Neural cell (in vitro differentiated cells): ENCODE measurements around the gene TWNK. TPM values are rescaled to one million over a fixed set of nuclear protein-coding genes. Genes with fewer than 3 reads are reported as not detected.

Source experiments
- H2AFZ ChIP-seq: fragments of 200-600, 300-800 bp; sonication (generic), shearing (Covaris generic); 2 replicates; pipeline ENCODE4 v1.6.0; 2014; ENCODE audit warnings: low read depth, mild to moderate bottlenecking, antibody characterized with exemption, low read length, moderate library complexity
- H3F3A ChIP-seq: fragments of 200-600 bp; shearing (Covaris generic); 2 replicates; pipeline ENCODE4 v1.6.1; 2016; ENCODE audit warnings: mild to moderate bottlenecking, moderate library complexity, mixed read lengths, antibody characterized with exemption, low read length; ENCODE audit not compliant: insufficient read depth, poor library complexity, severe bottlenecking
- H3K27ac ChIP-seq: fragments of 200-600, 300-800 bp; sonication (generic), shearing (Covaris generic); 2 replicates; pipeline ENCODE4 v1.5.1; 2014; ENCODE audit warnings: mild to moderate bottlenecking, low read length, moderate library complexity
- H3K27me3 ChIP-seq: fragments of 300-800, 200-600 bp; sonication (generic), shearing (Covaris generic); 2 replicates; pipeline ENCODE4 v1.6.0; 2014; ENCODE audit warnings: mild to moderate bottlenecking, low read depth, low read length, moderate library complexity; ENCODE audit not compliant: insufficient read depth
- H3K36me3 ChIP-seq: fragments of 300-800, 200-600 bp; sonication (generic), shearing (Covaris generic); 2 replicates; pipeline ENCODE4 v1.5.1; 2014; ENCODE audit warnings: mild to moderate bottlenecking, antibody characterized with exemption, low read length, moderate library complexity; ENCODE audit not compliant: insufficient read depth
- H3K4me2 ChIP-seq: fragments of 300-800, 200-600 bp; sonication (generic), shearing (Covaris generic); 2 replicates; pipeline ENCODE4 v1.6.0; 2014; ENCODE audit warnings: mild to moderate bottlenecking, low read length
- H3K4me3 ChIP-seq: fragments of 300-800, 200-600 bp; sonication (generic), shearing (Covaris generic); 2 replicates; pipeline ENCODE4 v1.5.1; 2014; ENCODE audit warnings: mild to moderate bottlenecking, low read length, moderate library complexity
- H3K79me2 ChIP-seq: fragments of 200-600 bp; shearing (Covaris generic); replicated peaks from 2 replicates; pipeline ENCODE4 v1.6.0; 2014; ENCODE audit warnings: mild to moderate bottlenecking, low read length, moderate library complexity; ENCODE audit not compliant: insufficient read depth
- H3K9ac ChIP-seq: fragments of 300-800, 200-600 bp; sonication (generic), shearing (Covaris generic); 2 replicates; pipeline ENCODE4 v1.6.1; 2016; ENCODE audit warnings: mild to moderate bottlenecking, low read length, mixed read lengths
- H3K9me2 ChIP-seq: fragments of 200-600 bp; shearing (Covaris generic); 2 replicates; pipeline ENCODE4 v1.6.1; 2016; ENCODE audit warnings: mild to moderate bottlenecking, low read length, mixed read lengths; ENCODE audit not compliant: insufficient read depth
- H3K9me3 ChIP-seq: fragments of 200-600, 300-800 bp; sonication (generic), shearing (Covaris generic); 2 replicates; pipeline ENCODE4 v1.6.1; 2016; ENCODE audit warnings: mild to moderate bottlenecking, mixed run types, low read length, moderate library complexity, mixed read lengths
- H4K20me1 ChIP-seq: fragments of 200-600 bp; shearing (Covaris generic); 2 replicates; pipeline ENCODE4 v1.6.1; 2016; ENCODE audit warnings: mild to moderate bottlenecking, mixed run types; ENCODE audit not compliant: insufficient read depth
- CTCF ChIP-seq: fragments of 450-650 bp; IDR thresholded peaks from 2 replicates; pipeline ENCODE4 v1.5.1; 2014; ENCODE audit warnings: antibody characterized with exemption, mild to moderate bottlenecking, moderate library complexity; ENCODE audit not compliant: poor library complexity, severe bottlenecking
- EP300 ChIP-seq: fragments of 450-650 bp; conservative IDR thresholded peaks from 2 replicates; pipeline ENCODE4 v1.6.1; 2014; ENCODE audit warnings: antibody characterized with exemption, mild to moderate bottlenecking, moderate library complexity; ENCODE audit not compliant: poor library complexity, severe bottlenecking
- EZH2 ChIP-seq: fragments of 200-600, 300-800 bp; shearing (Covaris generic), sonication (generic); IDR thresholded peaks from 2 replicates; pipeline ENCODE4 v1.6.1; 2014; ENCODE audit warnings: antibody characterized with exemption, low read length, borderline replicate concordance, mild to moderate bottlenecking; ENCODE audit not compliant: insufficient read depth, poor library complexity, severe bottlenecking
- MXI1 ChIP-seq: fragments of 450-650 bp; conservative IDR thresholded peaks from 2 replicates; pipeline ENCODE4 v1.6.1; 2014; ENCODE audit warnings: antibody characterized with exemption, mild to moderate bottlenecking; ENCODE audit not compliant: poor library complexity, severe bottlenecking
- POLR2AphosphoS5 ChIP-seq: IDR thresholded peaks from 2 replicates; pipeline ENCODE4 v1.6.1; 2012
- RAD21 ChIP-seq: fragments of 450-650 bp; conservative IDR thresholded peaks from 2 replicates; pipeline ENCODE4 v1.6.1; 2014; ENCODE audit warnings: antibody characterized with exemption, mild to moderate bottlenecking, moderate library complexity
- REST ChIP-seq: IDR thresholded peaks from 2 replicates; pipeline ENCODE4 v1.6.1; 2012; ENCODE audit warnings: borderline replicate concordance
- SMC3 ChIP-seq: fragments of 450-650 bp; conservative IDR thresholded peaks from 2 replicates; pipeline ENCODE4 v1.6.1; 2014; ENCODE audit warnings: antibody characterized with exemption, mild to moderate bottlenecking, moderate library complexity; ENCODE audit not compliant: poor library complexity
- TAF1 ChIP-seq: IDR thresholded peaks from 2 replicates; pipeline ENCODE4 v1.6.1; 2012; ENCODE audit warnings: low read depth
- polyA plus RNA-seq: library from polyadenylated mRNA; depleted of rRNA; stranded (reverse); fragments of >200 nt; gene quantifications from 2 replicates; pipeline ENCODE4 v1.2.3, GENCODE V29; 2014

Gene TWNK
- polyA plus RNA-seq, 1 donor from 2014 or later, result 4.8 TPM

GRCh38 chr10:100980311-100980710 lies 7.0 kb upstream of the TWNK start:
- TF ChIP-seq CTCF (no peak), SMC3 (no peak), MXI1 (no peak), POLR2AphosphoS5 (no peak), EZH2 (no peak), RAD21 (no peak), REST (no peak)
- H2AFZ ChIP-seq, result no peak overlapping the region
- no peaks in the 10 kb centered on the region for H3K9me3 ChIP-seq
- H3K4me3 ChIP-seq, result no peak overlapping the region
- H3K9me2 ChIP-seq, result no peaks in the 10 kb centered on the region
- no peaks in the 10 kb centered on the region for H3K36me3 ChIP-seq
- no peak overlapping the region for H3K27ac ChIP-seq
- H3K9ac ChIP-seq, result no peak overlapping the region
- no peaks in the 10 kb centered on the region for H3K27me3 ChIP-seq
- no peaks in the 10 kb centered on the region for H4K20me1 ChIP-seq
- no peak overlapping the region for H3K4me2 ChIP-seq
- no peaks in the 10 kb centered on the region for H3F3A ChIP-seq
- no peaks in the 10 kb centered on the region for H3K79me2 ChIP-seq

- Histone ChIP-seq H2AFZ (no peak overlapping the region), H3K9me3 (no peaks in the 10 kb centered on the region), H3K79me2 (peaks cover under 1% of the 10 kb centered on the region), H3K36me3 (no peaks in the 10 kb centered on the region), H3K27me3 (no peaks in the 10 kb centered on the region), H3K9me2 (no peaks in the 10 kb centered on the region), H3K9ac (no peak overlapping the region), H3K4me3 (no peak overlapping the region), H3K4me2 (no peak overlapping the region), H3F3A (no peaks in the 10 kb centered on the region), H3K27ac (no peak overlapping the region), H4K20me1 (no peaks in the 10 kb centered on the region)
- TF ChIP-seq CTCF (no peak), MXI1 (no peak), EP300 (no peak), TAF1 (no peak), RAD21 (no peak), REST (no peak), SMC3 (no peak), EZH2 (no peak), POLR2AphosphoS5 (no peak)
Measured at GRCh38 chr10:100980711-100981110, 6.6 kb upstream of the TWNK start.
